Measurements from ENCODE around the gene C19orf18. TPM values are rescaled to one million over a fixed set of nuclear protein-coding genes. Genes with fewer than 3 reads are reported as not detected.
A peak's percentile ranks its signal among the peaks of the same experiment; 100 is the strongest.

Gene C19orf18
- polyA plus RNA-seq, 2 of the 4 experiments (the other 2 are of a cell fraction), result 0.13 TPM; not detected in 1

DNA sequence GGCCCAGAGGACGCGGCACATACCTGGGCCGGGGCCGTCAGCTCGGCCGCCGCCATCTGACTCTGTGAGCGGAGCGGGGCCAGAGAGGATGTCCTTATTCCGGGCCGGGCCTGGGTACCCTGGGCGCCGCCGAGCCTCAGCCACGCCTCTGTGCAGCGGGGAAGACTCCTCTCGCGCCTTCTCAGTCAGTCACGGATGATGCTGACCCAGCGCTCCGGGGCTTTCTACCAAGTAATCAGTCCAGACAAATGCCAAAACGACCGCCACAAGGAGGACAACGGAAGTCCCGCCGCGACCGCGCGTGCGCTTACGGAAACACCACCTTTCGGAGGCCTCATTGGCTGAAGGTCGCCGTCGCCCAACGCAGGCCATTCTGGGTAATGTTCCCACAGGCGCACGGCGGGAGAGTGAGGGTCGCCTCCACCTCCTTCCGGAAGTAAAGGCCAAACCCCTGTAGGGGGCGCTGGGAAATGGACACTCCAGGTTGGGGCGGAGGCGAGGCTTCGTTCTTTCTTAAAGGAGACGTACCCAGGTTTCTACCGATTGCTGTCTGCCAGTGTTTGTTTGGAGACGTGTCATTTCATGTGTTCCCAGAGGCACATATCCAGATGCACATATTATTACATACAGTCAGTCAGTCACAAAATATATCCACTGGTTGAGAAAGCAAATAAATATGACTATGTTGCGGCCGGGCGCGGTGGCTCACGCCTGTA, 26.8 kb downstream of the C19orf18 start, which contains the start of gene ZNF256 (continued):
- TF ChIP-seq, protein P1, sequence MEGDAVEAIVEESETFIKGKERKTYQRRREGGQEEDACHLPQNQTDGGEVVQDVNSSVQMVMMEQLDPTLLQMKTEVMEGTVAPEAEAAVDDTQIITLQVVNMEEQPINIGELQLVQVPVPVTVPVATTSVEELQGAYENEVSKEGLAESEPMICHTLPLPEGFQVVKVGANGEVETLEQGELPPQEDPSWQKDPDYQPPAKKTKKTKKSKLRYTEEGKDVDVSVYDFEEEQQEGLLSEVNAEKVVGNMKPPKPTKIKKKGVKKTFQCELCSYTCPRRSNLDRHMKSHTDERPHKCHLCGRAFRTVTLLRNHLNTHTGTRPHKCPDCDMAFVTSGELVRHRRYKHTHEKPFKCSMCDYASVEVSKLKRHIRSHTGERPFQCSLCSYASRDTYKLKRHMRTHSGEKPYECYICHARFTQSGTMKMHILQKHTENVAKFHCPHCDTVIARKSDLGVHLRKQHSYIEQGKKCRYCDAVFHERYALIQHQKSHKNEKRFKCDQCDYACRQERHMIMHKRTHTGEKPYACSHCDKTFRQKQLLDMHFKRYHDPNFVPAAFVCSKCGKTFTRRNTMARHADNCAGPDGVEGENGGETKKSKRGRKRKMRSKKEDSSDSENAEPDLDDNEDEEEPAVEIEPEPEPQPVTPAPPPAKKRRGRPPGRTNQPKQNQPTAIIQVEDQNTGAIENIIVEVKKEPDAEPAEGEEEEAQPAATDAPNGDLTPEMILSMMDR (IDR thresholded peaks at IDR 0.05), result 0 out of 3 replicates have a peak, but pooled peaks have one; percentile 7
- TF ChIP-seq, protein P2, sequence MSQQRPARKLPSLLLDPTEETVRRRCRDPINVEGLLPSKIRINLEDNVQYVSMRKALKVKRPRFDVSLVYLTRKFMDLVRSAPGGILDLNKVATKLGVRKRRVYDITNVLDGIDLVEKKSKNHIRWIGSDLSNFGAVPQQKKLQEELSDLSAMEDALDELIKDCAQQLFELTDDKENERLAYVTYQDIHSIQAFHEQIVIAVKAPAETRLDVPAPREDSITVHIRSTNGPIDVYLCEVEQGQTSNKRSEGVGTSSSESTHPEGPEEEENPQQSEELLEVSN (IDR thresholded peaks at IDR 0.05; ENCODE audit: borderline replicate concordance, low read depth), result 0 out of 2 replicates have a peak, but pooled peaks have one; percentile 34

DNA sequence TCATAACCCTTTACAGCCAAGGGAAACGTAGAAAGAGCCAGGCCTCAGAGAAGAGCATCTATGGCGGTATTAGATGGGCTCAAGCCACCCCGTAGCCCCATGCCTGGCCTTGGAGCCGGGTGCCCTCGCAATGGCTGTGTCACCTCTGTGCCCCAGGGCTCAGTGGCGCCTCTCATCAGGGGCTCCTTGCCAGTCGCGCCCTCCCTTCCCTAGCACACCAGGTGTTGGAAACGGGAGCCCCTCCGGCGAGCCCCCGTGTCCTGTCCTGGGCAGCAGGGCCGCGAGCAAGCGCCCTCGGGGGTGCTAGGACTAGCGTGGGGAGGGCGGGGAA, 27.3 kb downstream of the C19orf18 start:
- DNase-seq (ENCODE audit: low read depth in 1 of 2, low spot score in 1 of 2), result no peak
- peaks cover 98% of the 10 kb centered on the region for H3K9me3 ChIP-seq
- ATAC-seq, result peak in 1 of 2 experiments; percentile 31; a peak in 2 of 6 replicates

DNA sequence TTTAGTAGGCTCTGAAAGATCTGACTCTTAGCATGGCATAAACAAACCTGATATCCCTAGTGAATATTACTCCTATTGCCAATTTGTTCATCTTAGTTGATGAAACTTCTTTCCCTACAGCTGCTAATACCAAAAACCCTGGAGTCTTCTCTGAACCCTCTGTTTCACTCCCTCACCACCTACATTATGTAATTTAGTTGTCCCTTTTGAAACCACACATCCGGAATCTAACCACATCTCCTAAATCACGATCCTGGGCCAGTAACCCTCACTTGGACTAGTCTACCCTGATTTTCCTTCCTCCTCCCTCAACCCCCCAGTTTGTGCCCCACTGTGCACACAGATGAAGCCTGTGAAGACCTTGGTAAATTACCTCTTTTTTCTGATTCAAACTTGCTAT, 28.0 kb downstream of the C19orf18 start:
- TF ChIP-seq BHLHE40 (IDR thresholded peaks at IDR 0.05; ENCODE audit: low read depth, low read length) (no peak), POLR2AphosphoS2 (conservative IDR thresholded peaks at IDR 0.05; ENCODE audit: low read length) (no peak), KDM5A (IDR thresholded peaks at IDR 0.05) (no peak), KDM1A (IDR thresholded peaks at IDR 0.05; ENCODE audit: low read depth) (no peak), HOXB5 (CRISPR knock-in tag; IDR thresholded peaks at IDR 0.05) (no peak), POLR2A (IDR thresholded peaks at IDR 0.05; ENCODE audit: low read length) (no peak), CHD4 (IDR thresholded peaks at IDR 0.05; ENCODE audit: borderline replicate concordance) (no peak), JUN (IDR thresholded peaks at IDR 0.05) (no peak), EHF (CRISPR knock-in tag; IDR thresholded peaks at IDR 0.05) (no peak), MYC (IDR thresholded peaks at IDR 0.05; ENCODE audit: borderline replicate concordance, low read length) (no peak), ZSCAN20 (CRISPR knock-in tag; IDR thresholded peaks at IDR 0.05) (no peak), FOSB (CRISPR knock-in tag; IDR thresholded peaks at IDR 0.05) (no peak), HDAC2 (IDR thresholded peaks at IDR 0.05) (no peak)
- TF ChIP-seq, protein P3, sequence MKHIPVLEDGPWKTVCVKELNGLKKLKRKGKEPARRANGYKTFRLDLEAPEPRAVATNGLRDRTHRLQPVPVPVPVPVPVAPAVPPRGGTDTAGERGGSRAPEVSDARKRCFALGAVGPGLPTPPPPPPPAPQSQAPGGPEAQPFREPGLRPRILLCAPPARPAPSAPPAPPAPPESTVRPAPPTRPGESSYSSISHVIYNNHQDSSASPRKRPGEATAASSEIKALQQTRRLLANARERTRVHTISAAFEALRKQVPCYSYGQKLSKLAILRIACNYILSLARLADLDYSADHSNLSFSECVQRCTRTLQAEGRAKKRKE (CRISPR knock-in tag; IDR thresholded peaks at IDR 0.05; ENCODE audit: low read depth), result no peak
- peaks cover 99% of the 10 kb centered on the region for H3K9me3 ChIP-seq
- ChIA-PET CTCF (no interaction called here), POLR2A (no interaction called here)
- ATAC-seq (no peak), DNase-seq (ENCODE audit: low read depth in 1 of 2, low spot score in 1 of 2) (no peak), FAIRE-seq (no peak)
- H3K27ac ChIP-seq, result no peak overlapping the region
- no peak overlapping the region; the same call in 2 of the 3 replicates for H3K4me3 ChIP-seq
- H3K4me1 ChIP-seq, result no peaks in the 10 kb centered on the region
- no peak overlapping the region for H3K4me2 ChIP-seq
- WGBS (ENCODE audit: missing lambda C conversion rate), result 45% methylated on average over 2 of the region's 2 CpGs

More for the DNA sequence above, 27.3 kb downstream of the C19orf18 start:
- TF ChIP-seq RNF2 (IDR thresholded peaks at IDR 0.05; ENCODE audit: borderline replicate concordance, low read depth) (no peak), POLR2AphosphoS2 (conservative IDR thresholded peaks at IDR 0.05; ENCODE audit: low read length) (no peak), HDAC2 (IDR thresholded peaks at IDR 0.05) (no peak), CHD2 (IDR thresholded peaks at IDR 0.05; ENCODE audit: low read length, partially characterized antibody) (no peak), TP53 (CRISPR knock-in tag; IDR thresholded peaks at IDR 0.05) (no peak), NPAS2 (CRISPR knock-in tag; IDR thresholded peaks at IDR 0.05; ENCODE audit: borderline replicate concordance) (no peak), KDM5A (IDR thresholded peaks at IDR 0.05) (no peak), NR3C1 (IDR thresholded peaks at IDR 0.05) (no peak)
- peak overlapping the region; percentile 44 to 73; a peak in 4 of 6 replicates for H3K27ac ChIP-seq
- H3K4me1 ChIP-seq, result no peaks in the 10 kb centered on the region
- peak overlapping the region; percentile 58 for H3K4me3 ChIP-seq
- ChIA-PET CTCF (interaction anchor here (0.6 kb wide), 1 partner anchor 188 kb away, joined by 6 read pairs; no protein-coding TSS in a partner anchor), POLR2A (interaction anchor here (1.2 kb wide), 1 partner anchor 56 kb away, joined by 3 read pairs; no protein-coding TSS in a partner anchor)
- peak overlapping the region; percentile 62 for H3K4me2 ChIP-seq
- no peak for FAIRE-seq
- 41% methylated on average over 8 of the region's 18 CpGs for WGBS (ENCODE audit: missing lambda C conversion rate)

All from A549 (cell line).